Melanocyte of skin (primary cell): ENCODE measurements around the gene IRAK1. TPM values are rescaled to one million over a fixed set of nuclear protein-coding genes. Genes with fewer than 3 reads are reported as not detected.

ENCODE experiments used
- small RNA-seq, 2 donors: library from RNA; depleted of rRNA; stranded (forward); fragments of <200 nt; gene quantifications; one replicate each; pipeline ENCODE3, GENCODE V24; 2012
- total RNA-seq, 2 donors: library from RNA; depleted of rRNA; stranded (reverse); fragments of >200 nt; gene quantifications; 2 replicates each; pipeline ENCODE4 v1.2.3, GENCODE V29; 2012

Gene IRAK1
- total RNA-seq: 10 to 100 TPM; 30.6 to 67.3 TPM

GRCh38 chrX:154019633-154020528 lies at the start of gene IRAK1:
IRAK1 (minus strand) TSS chrX:154019902; CDS start chrX:154019812, 90 bp downstream.

DNA sequence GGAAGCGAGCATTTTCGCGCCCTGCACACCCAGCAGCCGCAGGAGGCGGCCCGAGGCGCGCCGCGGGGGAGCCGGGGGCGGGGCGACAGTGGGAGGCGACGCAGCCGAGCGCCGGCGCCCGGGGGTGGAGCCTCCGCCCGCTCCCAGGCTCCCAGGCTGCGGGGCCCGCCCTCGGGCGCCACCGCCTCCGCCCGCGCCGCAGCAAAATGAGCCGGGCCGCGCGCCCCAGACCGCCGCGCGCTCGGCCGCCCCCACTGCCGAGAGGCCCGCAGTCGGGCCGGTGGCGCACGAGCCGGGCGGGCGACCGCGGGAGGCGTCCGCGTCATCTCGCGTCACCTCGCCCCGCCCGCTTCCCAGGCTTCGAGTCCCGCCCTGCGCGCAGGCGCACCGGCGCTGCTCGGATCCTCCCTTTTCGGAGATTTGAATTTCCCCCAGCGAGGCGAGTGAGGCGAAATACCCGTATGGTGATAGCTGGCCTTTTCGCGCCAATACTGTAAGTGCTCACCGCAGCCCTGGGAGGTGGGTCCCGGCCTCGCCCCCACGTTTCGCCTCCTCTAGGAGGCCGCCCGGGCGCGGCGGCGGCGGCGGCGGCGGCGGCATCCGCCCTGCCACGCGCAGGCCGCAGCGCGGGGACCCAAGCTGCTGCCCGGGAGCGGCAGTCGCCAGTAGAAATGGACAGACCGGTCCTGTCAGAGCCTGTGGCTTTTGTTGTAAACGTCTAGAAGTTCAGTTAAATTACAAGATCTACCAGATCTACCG lies 47.2 kb downstream of the IRAK1 start, which contains the start of gene TMEM187:
TSS of gene TMEM187 (plus strand) at position 387 of the 759 bp plus-strand sequence. CDS start 9,309 bp downstream, outside the sequence.

DNA sequence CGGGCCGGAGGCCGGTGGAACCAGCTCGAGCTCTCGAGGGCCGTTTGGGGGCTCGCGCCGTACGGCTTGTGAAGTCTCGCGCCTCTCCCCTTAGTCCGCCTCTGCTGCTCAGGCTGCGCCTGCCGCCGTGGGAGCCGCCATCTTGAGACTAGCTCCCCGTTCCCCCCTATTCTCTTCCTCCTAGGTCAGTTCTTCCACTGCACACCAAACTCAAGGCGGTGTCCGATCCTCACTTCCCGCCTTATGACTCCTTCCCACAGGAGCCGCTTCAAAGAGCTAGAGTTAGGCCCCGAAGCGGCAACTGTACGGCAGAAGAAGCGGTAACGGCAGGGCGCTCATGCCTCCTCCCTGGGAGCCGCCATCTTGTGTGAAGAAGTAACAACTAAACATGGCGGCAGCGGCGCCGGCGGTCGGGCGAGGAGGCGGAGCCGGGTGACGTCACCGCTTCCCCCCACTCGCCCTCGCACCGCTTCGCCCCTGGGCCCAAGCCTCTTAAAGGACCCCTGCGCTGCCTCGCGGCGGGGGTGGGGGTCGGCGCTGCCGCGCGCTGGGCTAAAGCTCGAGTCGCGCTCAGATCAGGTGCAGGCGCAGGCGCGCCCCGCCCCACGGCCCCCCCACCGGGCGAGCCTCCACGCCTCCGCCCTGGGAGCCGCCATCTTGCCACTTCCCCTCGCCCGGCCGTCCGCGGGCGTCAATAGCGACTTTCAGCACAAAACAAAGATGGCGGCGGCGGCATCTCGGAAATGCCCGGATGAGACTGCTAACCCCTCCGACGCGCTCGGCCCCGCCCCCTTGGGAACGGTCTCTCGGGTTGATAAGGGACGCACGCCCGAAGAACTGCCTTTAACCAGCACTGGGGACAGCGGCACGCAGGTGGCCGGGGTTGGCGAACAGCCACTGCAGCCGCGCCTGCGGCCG lies 48.0 kb downstream of the IRAK1 start, which contains the start of gene HCFC1:
TSS of gene HCFC1 (minus strand) at position 369 of the 918 bp plus-strand sequence. CDS start 978 bp downstream, outside the sequence.

Small RNA genes lying within 50 kb of the gene (small RNA-seq; reads per million reads assigned to genes)
- 0.17 reads per million in 2 donors for gene MIR3202-1

Other genes starting within 250 kb of the IRAK1 start
- under 1 TPM; under 0.01 to 0.33 TPM for gene SRPK3, start 238.9 kb downstream of the IRAK1 start, total RNA-seq
- 10 to 100 TPM; 49.3 to 54.7 TPM for gene IDH3G, start 225.5 kb downstream of the IRAK1 start, total RNA-seq
- gene SSR4, start 225.2 kb downstream of the IRAK1 start, total RNA-seq: 100 to 1,000 TPM in 1 of 2 donors, 10 to 100 TPM in 1; 93.6 to 110 TPM
- gene PDZD4, start 189.4 kb downstream of the IRAK1 start, total RNA-seq: 1 to 10 TPM in 1 of 2 donors, under 1 TPM in 1; 1.00 to 1.7 TPM
- gene L1CAM, start 133.7 kb downstream of the IRAK1 start, total RNA-seq: 100 to 1,000 TPM; 127 to 207 TPM
- gene AVPR2, start 115.2 kb downstream of the IRAK1 start, total RNA-seq: under 1 TPM in 1 of 2 donors, not detected in 1; 0.33 TPM
- gene ARHGAP4, start 93.6 kb downstream of the IRAK1 start, total RNA-seq: 1 to 10 TPM; 2.3 to 3.8 TPM
- gene NAA10, start 84.9 kb downstream of the IRAK1 start, total RNA-seq: 10 to 100 TPM; 66.4 to 89.6 TPM
- gene RENBP, start 75.3 kb downstream of the IRAK1 start, total RNA-seq: 10 to 100 TPM; 61.3 to 75.0 TPM
- gene HCFC1, start 48.1 kb downstream of the IRAK1 start, total RNA-seq: 10 to 100 TPM; 32.0 to 37.6 TPM
- gene TMEM187, start 47.1 kb downstream of the IRAK1 start, total RNA-seq: 1 to 10 TPM; 6.0 to 9.3 TPM
- gene MECP2, start 77.8 kb upstream of the IRAK1 start, total RNA-seq: 10 to 100 TPM; 23.4 to 29.3 TPM
- not detected for gene OPN1LW, start 124.3 kb upstream of the IRAK1 start, total RNA-seq
- not detected for gene OPN1MW, start 162.7 kb upstream of the IRAK1 start, total RNA-seq
- gene OPN1MW2, start 199.9 kb upstream of the IRAK1 start, total RNA-seq: not detected
- not detected for gene OPN1MW3, start 237.7 kb upstream of the IRAK1 start, total RNA-seq